GM23248 (cell line): ENCODE results near the gene EXD3.

ENCODE experiments used
- EZH2 ChIP-seq: fragments of 200-600 bp; sonication (generic); IDR thresholded peaks from 2 replicates; pipeline ENCODE4 v1.6.1; 2018; ENCODE audit warnings: antibody characterized with exemption, mild to moderate bottlenecking; ENCODE audit not compliant: insufficient read depth, poor library complexity, severe bottlenecking
- EZH2phosphoT487 ChIP-seq: fragments of 200-600 bp; sonication (generic); IDR thresholded peaks from 2 replicates; pipeline ENCODE4 v1.6.1; 2018; ENCODE audit warnings: antibody characterized with exemption, moderate library complexity, mild to moderate bottlenecking, low read depth; ENCODE audit not compliant: insufficient read depth

DNA sequence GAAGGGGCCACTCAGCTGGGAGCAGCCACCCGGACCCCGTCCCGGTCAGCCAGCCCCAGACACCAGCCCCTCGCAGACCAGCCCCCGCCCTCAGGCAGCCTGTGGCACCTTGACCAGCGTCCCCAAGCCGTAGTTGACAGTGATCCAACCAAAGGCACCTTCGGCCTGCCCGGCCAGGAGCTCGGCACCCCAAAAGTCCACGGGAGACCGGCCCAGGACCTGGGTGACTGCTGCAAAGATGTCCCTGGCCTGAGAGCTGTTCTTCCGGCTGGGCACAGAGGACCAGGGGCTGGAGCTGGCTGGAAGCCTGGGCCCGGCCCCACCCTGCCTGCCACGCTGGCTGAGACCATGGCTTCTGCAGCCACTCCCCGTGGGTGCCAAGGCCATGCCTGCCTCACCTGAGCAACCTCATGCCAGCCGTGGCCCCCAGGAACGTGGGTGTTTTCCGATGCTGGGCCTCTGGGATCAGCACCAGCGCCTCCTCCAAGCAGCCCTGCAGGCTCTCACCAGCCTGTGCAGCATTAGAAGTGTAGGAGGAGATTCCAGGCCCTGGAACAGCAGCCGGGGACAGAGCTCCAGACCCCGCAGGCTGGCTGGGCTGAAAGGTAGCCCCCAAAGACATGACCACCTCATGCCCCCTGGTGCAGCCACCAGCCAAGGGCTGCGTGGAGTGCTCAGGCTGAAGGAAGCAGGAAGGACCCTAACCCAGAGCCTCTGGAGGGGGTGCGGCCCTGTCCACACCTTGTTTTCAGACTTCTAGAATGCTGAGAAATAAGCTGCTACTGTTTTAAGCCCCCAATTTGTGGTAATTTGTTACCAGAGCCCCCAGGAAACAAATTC lies 14.0 kb upstream of the EXD3 start:
- TF ChIP-seq EZH2 = no peak
- TF ChIP-seq EZH2phosphoT487 = no peak
